Activated naive CD8-positive, alpha-beta T cell treated with anti-CD3 and anti-CD28 coated beads, Interleukin-2, amount 10 ng/mL, durations not matched to agents 7 days and 5 days (primary cell): Measurements from ENCODE around the gene PPP6R1. TPM values are rescaled to one million over a fixed set of nuclear protein-coding genes. Genes with fewer than 3 reads are reported as not detected.
A peak's percentile ranks its signal among the peaks of the same experiment; 100 is the strongest.

ENCODE experiments used
- ATAC-seq: fragments of 150-1000 bp; cut with Tn5 transposase; one replicate; pipeline ENCODE4 v1.10.0; 2021; ENCODE audit warnings: low read depth, moderate library complexity
- POLR2A ChIA-PET: fragments of 350-600 bp; sonication (Branson Sonifier 250); formaldehyde crosslinking; loops from one replicate; lab custom pipeline; 2021; ENCODE audit warnings: antibody characterized with exemption; lab: Charles Lee
- DNase-seq: peaks from one replicate; pipeline ENCODE4 v3.0.0; 2021
- H3K27ac Mint-ChIP-seq: one replicate; pipeline ENCODE4 v1.8.0; 2022; ENCODE audit warnings: mild to moderate bottlenecking, mixed read lengths
- H3K27me3 Mint-ChIP-seq: one replicate; pipeline ENCODE4 v1.8.0; 2022; ENCODE audit warnings: mild to moderate bottlenecking, moderate library complexity, mixed read lengths
- H3K36me3 Mint-ChIP-seq: one replicate; pipeline ENCODE4 v1.8.0; 2021; ENCODE audit warnings: mild to moderate bottlenecking, mixed read lengths
- H3K4me1 Mint-ChIP-seq: one replicate; pipeline ENCODE4 v1.8.0; 2021; ENCODE audit warnings: mixed read lengths
- H3K4me3 Mint-ChIP-seq: one replicate; pipeline ENCODE4 v1.8.0; 2022; ENCODE audit warnings: mild to moderate bottlenecking, moderate library complexity, mixed read lengths
- H3K9me3 Mint-ChIP-seq: one replicate; pipeline ENCODE4 v1.8.0; 2021; ENCODE audit warnings: mixed read lengths
- total RNA-seq, 2 experiments: library from RNA; stranded (reverse); gene quantifications; one replicate each; pipeline ENCODE4 v1.2.3, GENCODE V29; 2021

The PPP6R1 gene
- total RNA-seq, 2 experiments from 2014 or later, result 211 to 226 TPM

- Mint-ChIP-seq H3K36me3 (peaks cover 10% of the 10 kb centered on the region), H3K27ac (no peak overlapping the region), H3K4me1 (peaks cover 8% of the 10 kb centered on the region), H3K27me3 (no peaks in the 10 kb centered on the region), H3K4me3 (no peak overlapping the region), H3K9me3 (peaks cover 7% of the 10 kb centered on the region)
- POLR2A ChIA-PET, result no interaction called here
- ATAC-seq (no peak), DNase-seq (no peak)
Measured at GRCh38 chr19:55265173-55265572, 6.4 kb upstream of the PPP6R1 start.

GRCh38 chr19:55264531-55264930, 5.7 kb upstream of the PPP6R1 start:
- POLR2A ChIA-PET, result no interaction called here
- Mint-ChIP-seq H3K9me3 (peaks cover 7% of the 10 kb centered on the region), H3K4me1 (peaks cover 8% of the 10 kb centered on the region), H3K36me3 (peaks cover 10% of the 10 kb centered on the region), H3K27me3 (no peaks in the 10 kb centered on the region), H3K27ac (no peak overlapping the region), H3K4me3 (no peak overlapping the region)
- DNase-seq (no peak), ATAC-seq (no peak)

GRCh38 chr19:55262359-55262758, 3.5 kb upstream of the PPP6R1 start:
- POLR2A ChIA-PET, result interaction anchor here (1.0 to 1.3 kb wide), 2 partner anchors 11 to 145 kb away, joined by 3 to 4 read pairs; partner anchors contain the start of gene UBE2S
- H3K9me3 Mint-ChIP-seq, result peaks cover 7% of the 10 kb centered on the region
- no peak overlapping the region for H3K27ac Mint-ChIP-seq
- H3K4me1 Mint-ChIP-seq, result peaks cover 14% of the 10 kb centered on the region
- no peak overlapping the region for H3K4me3 Mint-ChIP-seq
- DNase-seq (no peak), ATAC-seq (no peak)
- H3K36me3 Mint-ChIP-seq, result peaks cover 9% of the 10 kb centered on the region
- H3K27me3 Mint-ChIP-seq, result no peaks in the 10 kb centered on the region

- Mint-ChIP-seq H3K27ac (no peak overlapping the region), H3K36me3 (peaks cover 10% of the 10 kb centered on the region), H3K9me3 (peaks cover 6% of the 10 kb centered on the region), H3K27me3 (no peaks in the 10 kb centered on the region), H3K4me1 (peaks cover 21% of the 10 kb centered on the region), H3K4me3 (no peak overlapping the region)
- ATAC-seq (no peak), DNase-seq (no peak)
- POLR2A ChIA-PET, result interaction anchor here (0.6 to 1.0 kb wide), 2 partner anchors 146 to 356 kb away, joined by 3 to 4 read pairs; partner anchors contain the start of gene UBE2S
Measured at GRCh38 chr19:55261671-55262126, 2.9 kb upstream of the PPP6R1 start.

DNA sequence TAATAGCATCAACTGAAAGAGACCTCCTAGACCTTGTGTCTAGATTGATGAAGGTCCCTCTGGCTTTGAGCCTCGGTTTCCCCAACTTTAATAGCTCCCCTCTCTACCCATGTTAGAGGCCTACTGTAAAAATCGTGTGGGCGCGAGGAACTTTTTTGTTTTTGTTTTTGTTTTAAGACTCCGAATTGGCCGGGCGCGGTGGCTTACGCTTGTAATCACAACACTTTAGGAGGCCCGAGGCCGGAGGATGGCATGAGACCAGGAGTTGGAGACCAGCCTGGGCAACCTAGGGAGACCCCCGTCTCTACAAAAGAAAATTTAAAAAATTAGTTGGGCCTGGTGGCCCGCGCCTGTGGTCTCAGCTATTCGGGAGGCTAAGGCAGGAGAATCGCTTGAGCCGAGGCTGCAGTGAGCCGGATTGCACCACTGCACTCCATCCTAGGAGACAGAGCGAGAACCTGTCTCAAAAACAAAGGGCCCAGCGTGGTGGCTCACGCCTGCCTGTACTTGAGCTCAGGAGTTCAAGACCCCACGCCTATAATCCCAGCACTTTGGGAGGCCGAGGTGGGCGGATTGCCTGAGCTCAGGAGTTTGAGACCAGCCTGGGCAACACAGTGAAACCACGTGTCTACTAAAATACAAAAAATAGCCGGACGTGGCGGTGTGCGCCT, 858 bp upstream of the PPP6R1 start:
- Mint-ChIP-seq H3K36me3 (peaks cover 16% of the 10 kb centered on the region), H3K4me3 (peak overlapping the region; percentile 83), H3K9me3 (no peaks in the 10 kb centered on the region), H3K27ac (peak overlapping the region; percentile 95), H3K27me3 (no peaks in the 10 kb centered on the region), H3K4me1 (peaks cover 30% of the 10 kb centered on the region)
- POLR2A ChIA-PET, result interaction anchor here (0.7 to 8.4 kb wide), 21 partner anchors 9 to 1249 kb away, joined by 3 to 120 read pairs (median 5); partner anchors contain the start of genes BRSK1, CNOT3, FIZ1 and HSPBP1
- ATAC-seq (no peak), DNase-seq (no peak)

- peak overlapping the region; percentile 83 for H3K4me3 Mint-ChIP-seq
- peak overlapping the region; percentile 95 for H3K27ac Mint-ChIP-seq
- no peaks in the 10 kb centered on the region for H3K27me3 Mint-ChIP-seq
- POLR2A ChIA-PET, result interaction anchor here (0.8 to 8.4 kb wide), 13 partner anchors 8 to 341 kb away, joined by 3 to 120 read pairs (median 8); partner anchors contain the start of genes BRSK1, FIZ1, HSPBP1 and KMT5C
- H3K36me3 Mint-ChIP-seq, result peaks cover 20% of the 10 kb centered on the region
- ATAC-seq (peak; percentile 3), DNase-seq (peak; percentile 75)
- peaks cover 38% of the 10 kb centered on the region for H3K4me1 Mint-ChIP-seq
- no peaks in the 10 kb centered on the region for H3K9me3 Mint-ChIP-seq
Measured at GRCh38 chr19:55258476-55258827, 365 bp downstream of the PPP6R1 start.

DNA sequence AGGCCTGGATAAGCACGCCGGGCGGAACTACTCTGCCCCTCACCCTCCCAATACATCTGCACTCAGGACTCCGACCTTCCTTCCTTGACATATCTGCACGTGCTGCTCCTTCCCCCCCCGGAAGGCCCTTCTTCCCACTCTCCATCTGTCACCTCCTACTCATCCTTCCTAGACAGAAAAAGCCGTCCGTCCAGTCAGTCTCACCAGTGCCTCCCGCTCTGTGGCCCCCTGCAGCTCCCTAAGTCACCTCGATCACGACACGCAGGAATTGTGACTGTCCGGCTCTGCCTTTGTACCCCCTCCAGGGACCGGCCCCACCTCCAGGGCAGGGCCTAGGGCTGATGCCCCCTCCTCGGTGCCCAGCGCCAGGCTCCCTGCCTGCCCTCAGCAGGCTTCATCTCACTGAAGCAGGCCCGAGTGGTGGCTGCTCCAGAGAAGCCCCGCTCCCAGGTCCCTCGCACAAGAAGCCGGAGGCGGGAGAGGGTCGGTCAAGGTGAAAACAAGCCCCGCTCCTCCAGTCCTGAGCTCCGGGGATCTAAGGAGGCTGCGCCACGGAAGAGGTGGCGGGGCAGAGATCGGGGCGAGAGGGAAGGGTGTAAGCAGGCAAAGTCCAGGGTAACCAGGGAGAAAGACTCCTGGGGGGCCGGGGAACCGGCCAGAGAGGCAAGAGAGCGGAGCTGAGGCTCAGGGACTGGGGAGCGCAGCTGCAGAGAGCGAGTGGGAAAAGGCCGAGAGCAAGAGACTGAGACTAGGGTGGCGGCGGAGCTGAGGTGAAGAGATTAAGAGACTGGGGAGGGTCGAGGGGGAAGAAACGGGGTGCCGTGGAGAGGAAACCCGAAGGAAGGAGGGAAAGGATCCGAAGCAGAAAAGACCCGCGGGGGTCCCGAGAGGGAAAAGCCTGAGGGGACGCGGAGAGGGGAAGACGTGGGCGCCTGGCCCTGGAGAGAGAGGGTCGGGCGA, 1.1 kb downstream of the PPP6R1 start:
- H3K27ac Mint-ChIP-seq, result peak overlapping the region; percentile 99
- POLR2A ChIA-PET, result interaction anchor here (0.8 to 8.4 kb wide), 6 partner anchors 12 to 150 kb away, joined by 3 to 120 read pairs (median 15); partner anchors contain the start of genes HSPBP1, PPP1R12C, TMEM238 and UBE2S
- ATAC-seq (no peak), DNase-seq (peak; percentile 49)
- no peaks in the 10 kb centered on the region for H3K27me3 Mint-ChIP-seq
- H3K4me3 Mint-ChIP-seq, result peak overlapping the region; percentile 99
- H3K9me3 Mint-ChIP-seq, result no peaks in the 10 kb centered on the region
- peaks cover 22% of the 10 kb centered on the region for H3K36me3 Mint-ChIP-seq
- peaks cover 44% of the 10 kb centered on the region for H3K4me1 Mint-ChIP-seq

- POLR2A ChIA-PET, result interaction anchor here (0.7 to 8.4 kb wide), 9 partner anchors 11 to 364 kb away, joined by 3 to 120 read pairs (median 17); partner anchors contain the start of genes HSPBP1, KMT5C, PPP1R12C and TMEM238
- DNase-seq, result no peak
- Mint-ChIP-seq H3K9me3 (no peaks in the 10 kb centered on the region), H3K27ac (peak overlapping the region; percentile 99), H3K36me3 (peaks cover 23% of the 10 kb centered on the region), H3K27me3 (no peaks in the 10 kb centered on the region), H3K4me1 (peaks cover 45% of the 10 kb centered on the region), H3K4me3 (peak overlapping the region; percentile 99)
- no peak for ATAC-seq
Measured at GRCh38 chr19:55256562-55257460, 2.0 kb downstream of the PPP6R1 start.

- ATAC-seq, result peak; percentile 1
- POLR2A ChIA-PET, result interaction anchor here (0.6 to 8.4 kb wide), 16 partner anchors 10 to 248 kb away, joined by 3 to 120 read pairs (median 12); partner anchors contain the start of genes HSPBP1, KMT5C, PPP1R12C and SYT5
- Mint-ChIP-seq H3K27ac (peak overlapping the region; percentile 99), H3K36me3 (peaks cover 30% of the 10 kb centered on the region), H3K4me1 (peaks cover 55% of the 10 kb centered on the region), H3K4me3 (peak overlapping the region; percentile 99), H3K27me3 (no peaks in the 10 kb centered on the region), H3K9me3 (no peaks in the 10 kb centered on the region)
- DNase-seq, result peak; percentile 64
Measured at GRCh38 chr19:55255618-55256423, 3.0 kb downstream of the PPP6R1 start.

DNA sequence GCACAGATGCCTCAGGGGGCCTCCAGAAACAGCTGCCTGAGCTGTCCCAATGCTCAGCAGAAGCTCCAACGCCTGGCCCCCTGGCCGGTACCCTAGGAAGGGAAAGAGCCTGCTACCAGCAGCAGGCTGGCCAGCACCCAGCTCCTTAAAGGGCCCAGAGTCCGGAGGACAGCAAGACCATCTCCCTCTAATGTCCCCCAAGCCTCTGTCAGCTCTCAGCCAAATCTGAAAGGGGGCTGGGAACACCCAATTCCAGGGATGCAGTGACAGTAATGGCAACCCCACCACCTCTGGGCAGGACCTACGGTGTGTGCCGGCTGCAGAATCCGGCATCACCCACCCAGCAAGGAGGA, 4.2 kb downstream of the PPP6R1 start:
- POLR2A ChIA-PET, result interaction anchor here (0.6 to 8.4 kb wide), 18 partner anchors 11 to 1117 kb away, joined by 3 to 120 read pairs (median 7); partner anchors contain the start of genes CNOT3, FIZ1, HSPBP1 and ISOC2
- H3K27ac Mint-ChIP-seq, result peak overlapping the region; percentile 99
- H3K4me1 Mint-ChIP-seq, result peaks cover 55% of the 10 kb centered on the region

DNA sequence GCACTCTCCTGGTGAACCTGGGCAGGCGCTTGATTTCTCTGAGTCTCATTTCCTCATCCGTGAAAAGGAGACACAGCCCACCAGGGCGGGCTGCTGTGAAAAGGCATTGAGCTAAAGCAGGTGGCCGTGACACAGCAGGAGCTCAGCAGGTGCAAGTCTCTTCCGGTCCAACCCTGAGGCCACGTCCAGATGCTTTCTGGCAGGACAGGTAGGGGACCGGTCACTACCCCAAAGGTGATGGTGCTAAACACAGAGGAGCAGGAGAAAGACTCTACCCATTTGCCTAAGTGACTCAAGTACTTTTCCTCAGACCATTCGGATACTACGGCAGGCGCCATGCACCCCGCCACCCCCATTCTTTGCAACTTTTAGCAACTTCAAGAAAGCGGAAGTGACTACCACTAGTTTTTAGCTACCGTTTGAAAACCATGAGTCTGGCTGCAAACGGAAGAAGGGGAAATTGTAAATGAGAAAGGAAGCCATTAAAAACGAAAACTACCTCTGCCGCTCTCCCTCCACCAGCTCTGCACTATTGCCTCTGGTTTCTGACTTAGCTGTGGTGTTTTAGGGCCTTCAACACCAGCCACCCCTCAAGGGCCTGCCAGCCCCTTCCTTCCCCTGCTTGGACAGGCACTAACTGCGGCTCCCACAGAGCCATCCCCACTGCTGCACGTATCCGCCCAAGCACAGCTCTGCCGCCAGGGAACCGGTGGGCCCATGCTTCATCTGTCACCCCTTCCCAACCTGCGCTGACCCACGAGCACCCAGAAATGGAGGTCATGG, 4.8 kb downstream of the PPP6R1 start:
- Mint-ChIP-seq H3K27me3 (no peaks in the 10 kb centered on the region), H3K27ac (peak overlapping the region; percentile 99), H3K4me1 (peaks cover 52% of the 10 kb centered on the region), H3K9me3 (no peaks in the 10 kb centered on the region), H3K4me3 (peak overlapping the region; percentile 99), H3K36me3 (peaks cover 31% of the 10 kb centered on the region)
- peak; percentile 68 for DNase-seq
- POLR2A ChIA-PET, result interaction anchor here (0.6 to 8.4 kb wide), 19 partner anchors 9 to 1117 kb away, joined by 3 to 120 read pairs (median 5); partner anchors contain the start of genes CNOT3, FIZ1, HSPBP1 and ISOC2
- peak; percentile 47 for ATAC-seq

More for the DNA sequence above, 4.2 kb downstream of the PPP6R1 start:
- H3K27me3 Mint-ChIP-seq, result no peaks in the 10 kb centered on the region
- H3K9me3 Mint-ChIP-seq, result no peaks in the 10 kb centered on the region
- H3K4me3 Mint-ChIP-seq, result peak overlapping the region; percentile 99
- no peak for DNase-seq
- no peak for ATAC-seq
- peaks cover 31% of the 10 kb centered on the region for H3K36me3 Mint-ChIP-seq
